HG03460 (cell line): ENCODE measurements around the gene TNS3.

Experiments used
- ATAC-seq: cut with Tn5 transposase; IDR thresholded peaks from one replicate; pipeline ENCODE4 v1.9.1; 2021; ENCODE audit not compliant: unreplicated experiment

The TNS3 gene

GRCh38 chr7:47568547-47568946 lies 13.4 kb downstream of the TNS3 start:
- no peak for ATAC-seq

GRCh38 chr7:47568056-47568455 lies 13.9 kb downstream of the TNS3 start:
- ATAC-seq: no peak

DNA sequence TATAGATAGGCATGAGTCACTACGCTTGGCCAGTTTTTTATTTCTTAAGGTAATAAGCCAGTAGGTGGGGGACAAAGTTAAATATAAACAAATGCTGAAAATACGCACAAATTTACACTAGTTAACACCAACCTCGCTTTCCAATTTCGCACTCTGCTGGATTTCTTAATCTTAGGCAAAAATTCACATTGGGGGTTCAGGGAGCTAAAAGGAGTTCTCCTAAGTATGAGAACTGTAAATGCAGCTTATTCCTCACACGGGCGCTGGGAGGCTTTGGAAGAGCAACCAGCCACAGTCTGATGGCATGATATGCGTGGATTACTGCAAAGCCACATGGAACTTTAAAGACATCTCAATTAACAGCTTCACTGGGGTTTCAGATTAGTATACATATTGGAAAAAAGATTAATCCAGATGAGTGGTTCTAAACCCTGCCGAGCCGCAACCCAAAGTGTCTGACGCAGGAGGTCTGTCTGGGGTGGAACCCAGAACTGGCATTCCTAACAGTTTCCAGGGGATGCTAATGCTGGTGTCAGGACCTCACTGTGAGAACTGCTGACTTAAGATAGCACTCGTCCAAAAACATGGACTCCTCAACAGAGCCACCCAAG lies 16.2 kb downstream of the TNS3 start:
- no peak for ATAC-seq

DNA sequence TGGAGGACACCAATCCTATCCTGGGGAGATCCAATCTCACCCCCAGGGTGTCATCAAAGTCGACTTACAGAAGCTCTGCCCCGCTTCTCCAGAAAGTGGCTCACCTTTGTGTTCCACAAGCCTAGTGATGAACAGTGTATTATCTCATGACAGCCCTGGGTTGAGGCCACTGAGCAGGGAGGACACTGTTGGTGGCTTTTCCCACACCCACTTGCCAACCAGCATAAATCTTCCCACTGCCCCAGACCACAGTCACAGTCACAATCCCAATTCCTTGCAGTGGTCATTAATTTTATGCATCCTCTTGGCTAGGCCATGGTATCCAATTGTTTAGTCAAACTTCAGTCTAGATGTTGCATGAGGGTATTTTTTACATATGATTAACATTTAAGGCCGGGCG lies 18.4 kb downstream of the TNS3 start:
- no peak for ATAC-seq

- ATAC-seq: no peak
These were observed 20.0 kb downstream of the TNS3 start for GRCh38 chr7:47561715-47562446.

DNA sequence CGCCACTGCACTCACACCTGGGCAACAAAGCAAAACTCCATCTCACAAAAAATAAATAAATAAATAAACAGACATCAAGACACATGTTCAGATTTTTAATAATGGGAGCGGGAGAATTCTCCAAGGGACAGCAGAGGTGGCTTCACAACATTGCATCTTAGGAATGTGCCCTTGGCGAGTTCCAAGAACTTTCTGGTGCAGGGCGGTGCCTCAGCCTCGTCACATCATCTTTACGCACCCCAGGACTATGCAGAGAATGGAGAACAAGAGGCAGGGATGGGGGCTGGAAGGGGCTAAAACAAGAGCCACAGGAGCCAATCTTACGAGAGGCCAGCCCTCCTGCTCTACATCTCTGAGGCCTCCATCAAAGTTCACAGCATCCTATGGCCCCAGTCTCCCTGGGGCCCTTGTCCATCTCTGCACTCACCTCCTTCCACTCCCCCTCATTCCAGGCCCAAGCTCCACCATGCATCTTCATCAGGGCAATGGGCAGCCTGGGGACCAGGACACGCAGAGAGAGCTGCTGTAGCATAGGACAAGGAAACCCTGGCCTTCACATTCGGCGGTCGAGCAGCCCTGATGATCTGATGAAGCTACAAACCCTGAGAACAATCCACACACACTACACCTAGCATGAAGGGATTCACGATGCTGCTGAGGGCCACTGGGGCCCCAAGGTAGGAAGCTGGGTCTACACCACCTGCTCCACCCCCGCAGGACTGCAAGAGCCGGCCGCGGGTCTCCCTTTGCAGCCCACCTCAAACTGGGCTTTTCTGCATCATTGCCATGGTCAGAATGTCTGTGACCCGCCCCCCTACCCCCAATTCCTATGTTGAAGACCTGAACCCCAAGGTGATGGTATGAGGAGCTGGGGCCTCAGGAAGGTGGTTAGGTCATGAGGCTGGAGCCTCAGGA lies 22.3 kb downstream of the TNS3 start:
- ATAC-seq: no peak

DNA sequence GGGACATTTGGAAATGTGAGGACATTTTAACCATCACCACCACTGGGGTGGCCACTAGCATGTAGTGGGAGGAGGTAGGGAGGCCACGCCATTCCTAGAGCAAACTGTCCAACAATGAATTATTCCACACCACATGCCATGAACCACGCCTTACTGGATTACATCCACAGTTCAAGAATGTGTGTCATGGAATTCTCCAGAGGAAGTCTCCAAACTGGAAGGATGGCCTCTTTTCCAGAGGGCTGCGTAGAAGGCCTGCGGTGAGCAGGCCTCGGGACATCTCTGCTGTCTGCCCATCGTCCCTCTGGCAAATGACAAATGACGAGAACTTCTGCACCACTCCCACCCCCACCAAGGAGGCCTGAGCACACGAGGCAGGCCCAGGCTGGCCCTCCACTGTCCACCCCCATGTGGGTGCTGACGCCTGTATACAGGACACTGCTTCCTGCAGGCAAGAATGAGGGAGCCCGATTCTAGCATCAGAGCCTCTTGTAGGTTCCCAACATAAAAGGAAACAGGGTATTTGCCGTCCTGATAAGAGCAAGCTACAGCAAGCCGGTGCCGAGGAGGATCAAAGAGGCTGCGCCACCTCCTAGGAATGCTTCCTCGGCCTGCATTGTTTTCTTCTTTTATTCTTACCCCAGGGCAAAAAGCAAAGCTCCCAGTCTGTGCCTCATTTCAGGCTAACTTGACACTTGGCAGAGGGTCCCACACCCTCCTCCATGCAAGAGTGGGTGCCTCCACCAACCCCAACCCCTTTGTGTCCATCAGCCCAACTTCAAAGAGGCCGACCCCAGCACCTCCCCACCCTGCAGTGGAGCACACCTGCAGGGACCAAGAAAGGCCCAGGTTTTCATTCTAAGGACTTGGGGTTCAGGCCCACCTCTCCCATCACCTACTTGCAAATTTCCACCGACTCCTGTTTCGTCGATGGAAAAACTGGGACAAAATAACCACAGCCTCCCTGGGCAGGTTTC lies 23.9 kb downstream of the TNS3 start:
- no peak for ATAC-seq

DNA sequence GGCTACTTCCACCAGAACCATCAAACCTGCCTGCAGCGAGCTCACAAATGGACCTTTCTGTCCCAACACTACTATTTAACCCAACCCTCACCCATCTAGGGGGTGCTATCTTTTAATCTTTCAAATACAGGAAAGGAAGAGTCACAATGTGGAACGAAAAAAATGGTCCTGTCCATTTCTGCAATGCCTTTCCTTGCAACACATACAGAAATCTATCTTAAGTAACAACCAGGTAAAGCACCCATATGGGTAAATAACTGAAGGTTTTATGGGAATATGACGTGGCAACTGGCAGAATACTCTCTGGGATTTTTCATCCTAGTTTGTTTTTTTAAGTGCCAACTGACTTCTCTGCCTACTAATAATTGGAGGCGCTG lies 24.6 kb downstream of the TNS3 start:
- no peak for ATAC-seq

DNA sequence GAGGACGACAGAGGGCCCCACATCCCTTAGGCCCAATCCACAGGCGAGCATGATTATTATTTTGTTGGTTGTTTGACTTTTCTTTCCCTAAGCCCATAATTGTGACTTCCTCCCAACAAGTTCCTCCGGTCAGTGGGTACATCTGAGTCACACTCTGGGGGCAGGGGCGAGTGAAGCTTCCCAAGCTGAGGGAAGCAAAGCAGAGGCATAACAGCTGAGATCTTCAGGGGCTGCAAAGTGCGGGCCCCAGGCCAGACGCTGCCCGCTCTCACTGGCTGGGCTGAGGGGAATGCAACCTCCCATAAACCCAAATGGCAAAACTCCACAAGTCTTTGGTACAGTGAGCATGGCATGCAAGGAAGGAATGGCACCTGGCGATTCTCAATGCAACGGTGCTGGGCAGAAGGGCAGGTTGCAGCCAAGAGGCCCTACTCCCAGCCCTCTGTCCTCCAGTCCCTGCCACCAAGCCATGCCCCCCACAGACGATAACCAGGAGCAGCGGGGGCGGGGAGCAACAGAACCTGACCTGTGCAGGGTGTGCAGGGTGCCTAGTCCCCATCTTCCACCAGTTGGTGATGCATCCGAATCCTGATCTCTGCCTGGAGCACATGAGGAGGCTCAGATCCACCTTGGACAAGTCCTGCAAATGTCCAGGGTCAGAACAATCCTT lies 25.3 kb downstream of the TNS3 start:
- ATAC-seq: no peak

DNA sequence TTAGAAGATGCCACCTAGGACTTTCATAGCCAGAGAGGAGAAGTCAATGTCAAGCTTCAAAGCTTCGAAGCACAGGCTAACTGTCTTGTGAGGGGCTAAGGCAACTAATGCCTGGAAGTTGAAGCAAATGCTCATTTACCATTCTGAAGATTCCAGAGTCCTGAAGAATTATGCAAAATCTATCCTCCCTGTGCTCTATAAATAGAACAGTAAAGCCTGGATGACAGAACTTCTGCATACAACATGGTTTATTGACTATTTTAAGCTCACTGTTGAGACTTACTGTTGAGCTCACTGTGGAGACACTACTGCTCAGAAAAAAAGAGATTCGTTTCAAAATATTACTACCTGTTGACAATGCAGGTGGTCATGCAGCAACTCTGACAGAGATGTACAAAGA lies 28.6 kb downstream of the TNS3 start:
- ATAC-seq: no peak

DNA sequence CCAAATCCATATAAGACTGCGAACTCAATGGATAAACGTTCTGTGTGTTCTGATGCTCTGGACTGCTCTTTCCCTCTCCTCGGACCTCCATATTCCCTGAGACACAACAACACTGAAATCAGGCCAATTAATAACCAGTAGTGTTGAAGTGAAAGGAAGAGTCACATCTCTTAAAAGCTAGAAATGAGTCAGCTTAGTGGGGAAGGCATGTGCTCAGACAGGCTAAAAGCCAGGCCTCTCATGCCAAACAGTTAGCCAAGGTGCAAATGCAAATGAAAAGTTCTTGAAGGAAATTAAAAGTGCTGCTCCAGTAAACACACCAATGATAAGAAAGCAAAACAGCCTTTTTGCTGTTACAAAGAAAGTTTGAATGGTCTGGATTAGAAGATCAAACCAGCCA lies 29.3 kb downstream of the TNS3 start:
- ATAC-seq: peak; percentile 99

DNA sequence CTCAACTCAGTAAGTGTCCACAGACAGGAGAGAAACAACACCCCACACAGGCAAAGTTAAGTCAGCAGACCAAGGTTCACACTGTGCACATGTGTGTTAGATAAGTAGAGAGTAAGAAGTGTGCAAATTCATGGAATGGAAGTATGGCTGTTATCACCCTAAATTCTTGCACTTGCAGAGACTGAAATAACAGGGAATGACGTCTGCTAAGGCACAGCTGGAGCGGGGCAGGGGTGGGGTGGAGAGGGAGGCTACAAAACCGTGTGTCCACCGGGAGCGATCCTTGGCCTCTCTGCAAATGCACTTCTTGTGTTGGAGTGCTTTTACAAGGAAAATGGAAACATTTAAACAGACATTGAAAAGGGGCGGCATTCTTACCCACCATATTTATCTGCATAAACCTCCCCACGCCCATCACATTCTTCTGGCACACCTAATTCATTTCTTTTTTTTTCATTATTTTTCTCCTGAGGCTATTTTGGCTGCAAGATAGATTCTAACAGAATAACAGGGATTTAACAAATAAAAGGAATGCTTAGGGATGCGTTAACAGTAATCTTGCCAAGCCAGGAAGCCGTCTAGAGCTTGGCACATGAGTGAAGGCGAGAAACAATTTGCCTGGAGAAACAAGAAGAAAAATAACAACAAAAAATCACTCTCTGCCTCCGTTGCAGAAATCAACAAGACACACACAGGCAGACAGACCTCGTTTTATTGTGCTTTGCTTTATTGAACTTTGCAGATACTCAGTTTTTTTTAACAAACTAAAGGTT lies 30.1 kb downstream of the TNS3 start:
- ATAC-seq: no peak

DNA sequence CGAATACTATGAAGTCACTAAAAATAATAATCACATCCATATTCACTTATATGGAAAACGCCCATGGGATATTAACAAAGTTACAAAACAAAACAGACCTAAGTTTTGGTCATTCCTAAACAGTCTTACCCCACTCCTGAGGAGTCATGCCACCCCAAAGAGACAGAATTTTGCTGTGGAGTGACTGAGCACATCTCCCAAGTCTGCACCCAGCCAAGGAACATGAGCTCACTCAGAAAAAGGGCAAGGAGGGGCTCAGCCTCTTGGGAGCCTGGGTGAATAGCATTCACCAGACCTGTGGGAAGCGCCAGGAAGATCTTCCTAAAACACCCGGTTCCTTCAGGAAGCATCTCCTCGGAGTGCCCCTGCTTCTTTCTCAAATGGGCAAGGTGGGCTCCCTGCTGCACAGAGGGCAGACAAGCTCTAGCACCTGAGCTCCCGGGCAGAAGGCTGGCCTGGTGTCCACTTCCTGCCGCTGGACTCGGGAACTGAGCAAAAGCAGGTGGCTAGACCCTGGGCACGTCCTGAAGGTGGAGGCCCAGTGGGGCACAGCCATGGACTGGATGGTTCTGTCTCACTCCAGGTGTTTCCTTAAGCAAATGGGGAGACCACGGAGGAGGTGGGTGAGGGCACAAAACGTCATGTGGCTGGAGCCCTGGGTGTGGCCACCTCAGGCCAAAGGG lies 31.0 kb downstream of the TNS3 start:
- ATAC-seq: no peak

DNA sequence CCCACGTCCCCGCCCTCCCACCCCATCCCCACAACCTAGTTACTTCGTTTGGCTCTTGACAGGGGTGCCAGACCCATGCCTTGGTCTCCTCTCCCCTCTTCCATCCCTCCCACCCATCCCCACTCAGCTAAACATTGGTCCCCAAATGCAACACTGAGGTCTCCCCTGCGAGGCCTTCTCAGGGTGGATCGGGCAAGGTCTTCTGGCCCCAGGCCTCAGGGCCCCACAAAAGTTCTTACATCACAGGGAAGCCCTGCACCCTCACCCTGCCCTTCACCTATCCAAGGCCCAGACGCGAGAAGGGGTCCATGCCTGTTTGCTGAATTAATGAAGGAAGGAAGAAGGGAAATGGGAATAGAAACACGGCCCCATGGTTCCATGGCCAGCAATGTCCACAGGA lies 32.0 kb downstream of the TNS3 start:
- ATAC-seq: no peak

DNA sequence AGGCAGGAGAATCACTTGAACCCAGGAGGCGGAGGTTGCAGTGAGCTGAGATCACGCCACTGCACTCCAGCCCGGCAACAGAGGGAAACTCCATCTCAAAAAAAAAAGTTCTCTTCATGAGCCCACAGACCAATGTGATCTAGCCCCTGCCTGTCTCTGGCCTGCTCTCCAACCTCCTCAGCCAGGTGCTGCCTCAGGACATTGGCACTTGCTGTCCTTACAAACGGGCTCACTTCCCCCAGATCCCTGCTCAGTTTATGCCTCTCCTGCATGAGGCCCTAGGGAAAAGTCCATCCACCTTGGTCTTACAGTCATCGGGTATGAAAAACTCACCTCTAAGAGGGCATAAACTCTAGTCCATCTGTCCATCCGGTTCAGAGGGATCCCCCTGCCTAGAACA lies 32.5 kb downstream of the TNS3 start:
- no peak for ATAC-seq

DNA sequence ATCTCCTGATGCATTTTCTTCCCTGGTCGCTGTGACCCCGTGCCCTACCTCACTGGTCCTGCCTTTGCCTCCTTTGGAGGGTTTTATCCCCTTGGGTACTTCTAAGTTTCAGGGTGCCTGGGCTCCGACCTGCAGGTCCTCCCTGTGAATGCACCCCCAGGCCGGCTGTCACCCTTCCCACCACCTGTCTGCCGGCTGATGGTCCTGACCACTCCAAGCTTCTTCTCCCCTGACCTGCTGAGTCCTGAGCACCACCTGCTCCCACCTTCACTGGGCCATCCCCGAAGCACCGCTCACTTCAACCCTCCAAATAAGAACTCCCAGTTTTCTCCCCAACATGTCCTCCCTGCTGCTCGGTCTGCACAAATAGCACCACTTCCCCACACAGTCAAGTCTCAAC lies 33.4 kb downstream of the TNS3 start:
- no peak for ATAC-seq

DNA sequence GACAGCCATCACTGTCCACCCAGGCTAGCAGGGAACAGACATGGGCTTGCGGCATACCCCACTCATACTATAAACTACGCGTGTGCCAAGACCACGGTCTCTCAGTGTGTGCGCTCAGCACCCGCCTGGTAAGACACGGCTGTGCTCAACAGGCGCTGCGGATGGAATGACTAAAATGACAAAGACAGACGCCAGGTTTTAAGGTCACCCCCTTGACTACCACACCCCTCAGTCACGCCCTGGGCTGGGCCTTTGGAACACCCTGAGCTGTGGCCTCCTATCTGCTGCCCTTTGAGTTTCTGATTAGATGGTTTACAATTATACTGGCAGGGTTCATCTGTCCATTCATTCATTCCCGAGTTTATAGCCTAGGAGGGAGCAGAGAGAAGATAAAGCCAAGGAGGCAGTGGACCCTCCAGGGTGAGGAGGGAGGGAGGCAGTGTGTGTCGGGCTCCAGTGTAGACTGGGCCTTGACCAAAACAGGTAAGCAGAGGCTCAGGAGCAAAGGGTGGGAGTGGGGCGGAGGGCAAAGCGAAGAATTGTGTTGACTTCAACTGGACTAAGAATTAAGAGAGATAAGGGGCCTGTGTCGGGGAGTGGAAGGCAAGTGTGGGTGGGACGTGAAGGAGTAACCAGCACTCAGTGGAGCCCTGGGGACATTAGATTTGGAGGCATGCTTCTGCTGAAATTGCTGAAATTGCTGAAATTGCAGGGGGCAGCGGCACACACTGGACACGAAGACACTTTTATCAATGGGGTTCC lies 35.0 kb downstream of the TNS3 start:
- ATAC-seq: no peak

GRCh38 chr7:47546171-47546570 lies 35.7 kb downstream of the TNS3 start:
- ATAC-seq: no peak
